ENCODE results near the gene XYLT2.
"Not testable (repeated sequence)": the region's sequence is repeated elsewhere in the genome, so short reads cannot be mapped to it uniquely, and the experiment has no call there.

XYLT2 gene

GRCh38 chr17:50322271-50322670 is 23.7 kb upstream of the XYLT2 start:
- no peak for FAIRE-seq

- no peak for FAIRE-seq
These were observed 22.9 kb upstream of the XYLT2 start for GRCh38 chr17:50323060-50323459.

GRCh38 chr17:50325906-50326305 is 20.0 kb upstream of the XYLT2 start:
- FAIRE-seq = no peak

GRCh38 chr17:50326831-50327364 is 19.0 kb upstream of the XYLT2 start:
- FAIRE-seq = no peak

- no peak for FAIRE-seq
These were observed 17.3 kb upstream of the XYLT2 start for GRCh38 chr17:50328363-50329325.

GRCh38 chr17:50329716-50330115 is 16.2 kb upstream of the XYLT2 start:
- FAIRE-seq = no peak

GRCh38 chr17:50330151-50330775 is 15.7 kb upstream of the XYLT2 start:
- no peak for FAIRE-seq

GRCh38 chr17:50331085-50331791 is 14.7 kb upstream of the XYLT2 start:
- FAIRE-seq = no peak

GRCh38 chr17:50332196-50332595 is 13.7 kb upstream of the XYLT2 start:
- no peak for FAIRE-seq

GRCh38 chr17:50333291-50334057 is 12.5 kb upstream of the XYLT2 start:
- FAIRE-seq = not testable (repeated sequence)

GRCh38 chr17:50337956-50338355 is 8.0 kb upstream of the XYLT2 start:
- no peak for FAIRE-seq

GRCh38 chr17:50338645-50339044 is 7.3 kb upstream of the XYLT2 start:
- FAIRE-seq = no peak

- FAIRE-seq = no peak
These were observed 6.5 kb upstream of the XYLT2 start for GRCh38 chr17:50339381-50339780.

GRCh38 chr17:50344731-50345365 is 1.1 kb upstream of the XYLT2 start:
- no peak for FAIRE-seq

GRCh38 chr17:50346313-50347116 is 589 bp downstream of the XYLT2 start:
- FAIRE-seq = no peak

- no peak for FAIRE-seq
These were observed 1.4 kb downstream of the XYLT2 start for GRCh38 chr17:50347117-50347893.

GRCh38 chr17:50347894-50348291 is 2.0 kb downstream of the XYLT2 start:
- FAIRE-seq = no peak

- FAIRE-seq = no peak
These were observed 2.8 kb downstream of the XYLT2 start for GRCh38 chr17:50348522-50349242.

- FAIRE-seq = no peak
These were observed 3.3 kb downstream of the XYLT2 start for GRCh38 chr17:50349243-50349600.

GRCh38 chr17:50350733-50351132 is 4.8 kb downstream of the XYLT2 start:
- no peak for FAIRE-seq

Data from colon (tissue), 2 donors.